ENCODE results near the gene ILKAP.

Gene ILKAP

GRCh38 chr2:238155051-238155760 lies 48.3 kb downstream of the ILKAP start:
- no peak overlapping the region for H3K27ac ChIP-seq
- DNase-seq (ENCODE audit: low read depth, low spot score): no peak

GRCh38 chr2:238154570-238154969 lies 48.9 kb downstream of the ILKAP start:
- DNase-seq (ENCODE audit: low read depth, low spot score): no peak
- no peak overlapping the region for H3K27ac ChIP-seq

- no peak overlapping the region for H3K27ac ChIP-seq
- no peak for DNase-seq (ENCODE audit: low read depth, low spot score)
Measured at GRCh38 chr2:238152771-238153688, 50.5 kb downstream of the ILKAP start.

DNA sequence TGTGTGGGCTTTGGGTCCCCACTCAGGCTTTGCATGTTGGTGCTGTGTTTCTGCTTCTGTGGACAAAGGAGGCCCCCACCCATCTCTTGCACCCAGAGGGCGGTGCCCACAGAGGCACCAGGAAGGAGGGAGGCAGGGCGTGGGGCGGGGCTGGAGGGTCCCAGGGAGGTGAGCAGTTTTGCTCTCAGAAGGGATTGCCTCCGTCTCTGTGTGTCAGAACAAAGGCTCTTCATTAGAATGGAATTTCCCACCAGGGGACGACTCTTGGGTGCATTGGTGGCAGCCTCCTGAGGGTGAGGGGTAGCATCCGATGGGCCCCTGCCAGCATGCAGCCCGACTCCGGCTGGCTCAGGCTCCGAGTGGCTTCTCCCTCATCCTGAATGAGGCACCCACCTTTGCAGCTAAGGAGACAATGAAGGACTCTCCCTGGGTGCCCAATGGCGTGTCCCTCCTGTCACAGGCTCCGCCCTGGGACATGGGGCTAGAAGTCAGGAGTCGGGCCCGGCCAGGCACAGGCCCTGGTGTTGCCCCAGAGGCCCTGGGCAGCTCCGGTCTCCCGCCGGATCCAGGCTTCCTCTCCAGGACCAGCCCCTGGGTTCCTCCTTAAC lies 51.8 kb downstream of the ILKAP start:
- no peak overlapping the region for H3K27ac ChIP-seq
- no peak for DNase-seq (ENCODE audit: low read depth, low spot score)

DNA sequence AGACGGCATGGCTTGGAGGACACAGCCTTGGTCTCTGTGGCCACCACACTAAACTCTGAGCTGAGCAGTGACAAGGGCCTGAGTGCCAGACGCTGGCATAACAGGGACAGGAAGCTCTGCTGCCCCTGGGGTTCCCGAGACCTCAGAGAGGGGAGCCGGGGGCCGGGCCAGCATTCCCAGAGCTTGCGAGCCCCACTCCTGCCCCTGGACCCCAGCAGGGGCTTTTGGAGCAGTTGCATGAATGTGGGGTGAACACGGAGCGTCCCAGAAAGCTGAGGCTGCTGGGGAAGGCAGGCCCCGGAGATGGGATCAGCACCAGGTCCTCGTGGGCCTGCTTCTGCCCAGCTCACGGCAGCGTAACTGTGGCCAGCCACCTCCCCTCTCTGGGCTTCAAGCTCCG lies 52.3 kb downstream of the ILKAP start:
- DNase-seq (ENCODE audit: low read depth, low spot score): no peak
- H3K27ac ChIP-seq: no peak overlapping the region

GRCh38 chr2:238150686-238151085 lies 52.8 kb downstream of the ILKAP start:
- DNase-seq (ENCODE audit: low read depth, low spot score): no peak
- H3K27ac ChIP-seq: no peak overlapping the region

DNA sequence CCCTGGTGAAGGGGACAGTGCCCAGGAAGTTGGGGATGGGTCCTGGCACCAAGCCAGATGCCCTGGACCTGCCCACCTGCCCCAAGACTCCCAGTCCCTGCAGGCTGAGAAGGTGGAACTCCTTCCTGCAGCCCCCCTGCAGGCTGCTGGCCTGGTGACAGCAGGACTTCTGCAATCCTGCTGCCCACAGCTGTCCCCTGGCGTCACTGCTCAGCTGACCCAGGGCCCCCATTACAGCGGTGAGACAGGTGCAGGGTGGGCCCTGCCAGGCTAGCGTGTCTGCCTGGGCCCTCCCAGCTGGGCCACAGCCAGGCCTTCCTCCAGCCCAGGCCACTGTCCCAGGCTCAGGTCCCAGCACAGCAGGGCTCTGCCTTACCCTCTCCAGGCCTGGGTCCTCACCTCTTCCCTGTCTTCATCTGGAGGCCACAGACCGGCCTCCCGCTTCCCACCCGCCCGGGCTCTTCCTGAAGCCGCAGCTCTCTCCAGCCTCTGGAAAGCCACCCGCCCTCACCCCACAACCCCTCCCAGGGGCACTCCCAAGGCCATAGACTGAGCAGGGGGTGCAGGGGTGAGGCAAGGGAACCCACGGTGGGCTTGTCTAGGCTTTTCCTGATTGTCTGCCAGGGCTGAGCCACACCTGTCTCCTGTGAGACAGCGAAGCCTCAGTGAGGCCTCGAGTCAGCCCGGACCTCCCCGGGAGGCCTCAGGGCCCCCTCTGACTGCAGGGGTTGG lies 53.5 kb downstream of the ILKAP start:
- no peak for DNase-seq (ENCODE audit: low read depth, low spot score)
- no peak overlapping the region for H3K27ac ChIP-seq

- no peak for DNase-seq (ENCODE audit: low read depth, low spot score)
- H3K27ac ChIP-seq: no peak overlapping the region
Measured at GRCh38 chr2:238148981-238149380, 54.5 kb downstream of the ILKAP start.

- no peak for DNase-seq (ENCODE audit: low read depth, low spot score)
- no peak overlapping the region for H3K27ac ChIP-seq
Measured at GRCh38 chr2:238146884-238147544, 56.5 kb downstream of the ILKAP start.

DNA sequence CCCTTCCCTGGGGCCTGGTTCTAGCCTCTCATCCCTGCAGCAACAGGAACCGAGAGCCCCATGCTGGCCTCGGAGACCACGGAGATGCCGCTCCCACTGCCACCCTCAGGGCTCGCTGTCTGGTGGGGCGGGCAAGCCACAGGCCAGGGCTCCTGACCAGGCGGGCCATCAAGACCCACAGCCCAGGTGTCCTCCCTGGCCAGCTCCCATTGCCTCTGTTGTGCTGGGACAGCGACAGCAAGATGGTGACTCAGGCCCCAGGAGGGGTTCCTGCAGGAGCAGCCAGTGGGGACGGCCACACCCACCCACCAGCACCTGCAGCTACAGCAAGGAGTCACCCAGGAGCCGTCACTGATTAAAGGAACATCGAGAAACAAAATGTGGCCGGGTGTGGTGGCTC lies 57.6 kb downstream of the ILKAP start:
- no peak overlapping the region for H3K27ac ChIP-seq
- DNase-seq (ENCODE audit: low read depth, low spot score): no peak

DNA sequence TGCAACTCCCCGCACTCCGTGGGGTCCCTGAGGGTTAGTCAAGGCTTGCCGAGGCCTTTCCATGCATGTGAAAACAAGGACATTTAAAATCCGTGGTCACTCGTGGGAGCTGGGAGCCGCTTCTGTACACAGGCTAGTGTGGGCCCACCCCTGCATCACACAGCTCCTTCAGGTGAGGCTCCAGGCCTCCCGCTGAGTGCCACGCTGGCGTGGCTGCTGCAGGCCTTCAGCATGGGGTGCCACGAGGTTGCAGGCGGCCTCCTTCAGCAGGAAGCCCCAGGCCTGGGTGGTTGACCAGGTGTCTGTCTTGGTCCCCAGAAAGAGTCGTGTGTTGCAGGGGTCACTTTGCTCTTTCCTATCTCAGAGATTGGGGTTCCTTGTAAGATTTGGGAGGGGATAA lies 58.4 kb downstream of the ILKAP start:
- DNase-seq (ENCODE audit: low read depth, low spot score): no peak
- no peak overlapping the region for H3K27ac ChIP-seq

DNA sequence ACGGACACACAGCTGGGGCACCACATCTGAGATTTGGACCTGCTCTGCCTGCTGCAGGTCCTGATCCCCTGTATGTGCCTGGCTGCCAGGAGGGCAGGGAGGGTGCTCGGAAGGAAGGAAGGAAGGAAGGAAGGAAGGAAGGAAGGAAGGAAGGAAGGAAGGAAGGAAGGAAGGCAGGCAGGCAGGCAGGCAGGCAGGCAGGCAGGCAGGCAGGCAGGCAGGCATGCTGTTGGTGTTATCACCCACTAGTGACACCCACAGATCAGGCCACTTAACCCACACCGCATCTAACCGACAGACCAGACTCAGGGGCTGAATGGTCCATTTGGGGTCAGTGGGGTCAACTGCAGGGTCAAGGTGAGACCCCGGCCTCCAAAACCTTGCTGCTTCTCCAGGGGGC lies 59.2 kb downstream of the ILKAP start:
- DNase-seq (ENCODE audit: low read depth, low spot score): no peak
- no peak overlapping the region for H3K27ac ChIP-seq

DNA sequence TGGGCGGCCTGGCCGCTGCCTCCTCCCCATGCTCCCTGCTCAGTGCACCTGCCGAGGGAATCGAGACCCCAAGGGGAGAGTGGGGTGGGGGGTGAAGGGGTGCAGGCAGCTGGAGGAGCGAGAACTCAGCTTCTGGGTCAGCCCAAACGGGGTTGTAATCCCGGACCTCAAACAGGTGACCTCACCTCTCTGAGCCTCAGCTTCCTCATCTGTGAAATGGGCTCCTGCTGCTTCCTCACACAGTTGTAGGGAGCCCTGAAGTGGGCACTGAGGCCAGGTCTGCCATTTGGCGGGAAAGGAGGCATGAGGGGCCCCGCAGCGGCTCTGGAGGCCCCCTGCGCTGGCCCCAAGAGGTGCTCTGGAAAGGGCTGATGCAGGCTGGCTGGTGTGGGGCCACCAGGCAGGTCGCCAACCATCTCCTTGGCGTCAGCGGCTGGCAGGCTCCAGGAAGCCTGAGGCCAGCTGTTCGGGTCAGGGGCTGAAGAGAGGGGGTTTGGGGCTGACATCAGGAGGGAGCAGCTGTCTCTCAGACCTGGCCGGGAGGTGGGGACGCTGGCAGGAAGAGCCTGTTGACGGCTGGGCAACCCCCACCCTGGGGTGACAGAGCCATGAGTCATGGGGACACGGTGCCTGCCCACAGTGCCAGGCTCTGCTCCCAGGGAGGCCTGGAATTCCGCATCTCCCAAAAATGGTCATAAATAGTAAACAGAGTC lies 60.1 kb downstream of the ILKAP start:
- H3K27ac ChIP-seq: no peak overlapping the region
- DNase-seq (ENCODE audit: low read depth, low spot score): peak; percentile 24

- DNase-seq (ENCODE audit: low read depth, low spot score): no peak
- H3K27ac ChIP-seq: peak overlapping the region; percentile 48
Measured at GRCh38 chr2:238142382-238143205, 60.9 kb downstream of the ILKAP start.

- peak; percentile 64 for DNase-seq (ENCODE audit: low read depth, low spot score)
- H3K27ac ChIP-seq: peak overlapping the region; percentile 48
Measured at GRCh38 chr2:238141541-238142318, 61.8 kb downstream of the ILKAP start.

GRCh38 chr2:238140721-238141540 lies 62.6 kb downstream of the ILKAP start:
- peak overlapping the region; percentile 48 for H3K27ac ChIP-seq
- DNase-seq (ENCODE audit: low read depth, low spot score): no peak

GRCh38 chr2:238140040-238140439 lies 63.5 kb downstream of the ILKAP start:
- no peak for DNase-seq (ENCODE audit: low read depth, low spot score)
- H3K27ac ChIP-seq: no peak overlapping the region
